T follicular helper cell (primary cell): ENCODE measurements around the gene KRT79.
"Not testable (repeated sequence)": the region's sequence is repeated elsewhere in the genome, so short reads cannot be mapped to it uniquely, and the experiment has no call there.

Experiments
- DNase-seq: peaks from one replicate; pipeline ENCODE4 v3.0.0-alpha.2; 2020; ENCODE audit warnings: low read depth
- total RNA-seq, 2 experiments: gene quantifications; one replicate each; lab custom pipeline; 2026; lab: John Stamatoyannopoulos, UW

KRT79 gene
- 0 reads per million in 2 experiments for total RNA-seq

- DNase-seq, result no peak
These were observed at the start of gene KRT79 for GRCh38 chr12:52833922-52834726. Gene KRT79, minus strand, starts transcription at chr12:52834311. Its CDS starts 51 bp downstream, at chr12:52834260.

GRCh38 chr12:52880499-52880898 lies 46.4 kb upstream of the KRT79 start:
- DNase-seq, result not testable (repeated sequence)

DNA sequence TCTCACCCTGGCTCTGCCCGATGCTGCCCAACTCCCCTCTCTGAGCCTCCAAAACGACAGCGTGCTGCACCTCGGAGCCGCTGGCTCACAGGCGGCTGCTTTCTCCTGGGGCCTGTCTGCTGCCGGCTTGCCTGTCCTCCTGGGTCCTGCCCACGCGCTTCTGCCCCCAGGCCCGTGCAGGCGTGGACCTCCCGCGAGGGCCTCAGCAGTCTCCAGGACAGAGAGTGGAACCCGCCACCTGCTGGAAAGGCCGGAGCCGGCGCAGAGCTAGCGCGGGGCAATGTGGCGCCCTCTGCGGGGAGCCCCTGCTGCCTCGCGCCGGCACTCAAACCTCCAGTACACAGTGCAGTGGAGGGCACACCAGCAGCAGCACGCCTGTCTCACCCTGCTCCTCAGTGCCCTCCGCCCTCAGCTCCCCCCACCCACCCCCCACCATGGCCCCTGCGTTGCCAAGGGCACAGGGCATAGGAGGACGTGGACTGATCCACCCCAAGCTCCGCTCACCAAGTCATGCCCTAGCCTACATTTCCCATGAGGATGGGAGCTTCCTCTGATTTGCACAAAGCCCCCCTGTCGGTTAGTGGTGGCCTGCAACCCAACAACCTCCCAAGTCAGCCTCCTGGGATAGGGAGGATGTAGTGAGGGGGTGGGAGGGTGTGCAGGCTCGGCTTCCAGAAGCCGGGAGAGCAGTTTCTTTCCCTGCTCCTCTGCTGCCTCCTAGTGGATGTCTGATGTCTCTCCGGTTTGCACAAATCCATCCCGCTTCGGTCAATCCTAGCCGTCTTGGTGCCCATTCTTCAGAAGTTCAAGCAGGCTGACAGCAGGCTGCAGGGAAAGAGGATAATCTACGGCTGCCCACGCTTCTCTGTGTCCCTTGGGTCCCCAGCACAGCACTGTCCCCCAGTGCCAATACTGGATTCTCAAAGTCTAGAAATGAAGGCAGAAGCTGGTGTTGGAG lies 45.6 kb upstream of the KRT79 start:
- DNase-seq, result peak; percentile 54

GRCh38 chr12:52878507-52879393 lies 44.6 kb upstream of the KRT79 start:
- DNase-seq, result no peak

GRCh38 chr12:52877242-52877641 lies 43.1 kb upstream of the KRT79 start:
- DNase-seq, result no peak

DNA sequence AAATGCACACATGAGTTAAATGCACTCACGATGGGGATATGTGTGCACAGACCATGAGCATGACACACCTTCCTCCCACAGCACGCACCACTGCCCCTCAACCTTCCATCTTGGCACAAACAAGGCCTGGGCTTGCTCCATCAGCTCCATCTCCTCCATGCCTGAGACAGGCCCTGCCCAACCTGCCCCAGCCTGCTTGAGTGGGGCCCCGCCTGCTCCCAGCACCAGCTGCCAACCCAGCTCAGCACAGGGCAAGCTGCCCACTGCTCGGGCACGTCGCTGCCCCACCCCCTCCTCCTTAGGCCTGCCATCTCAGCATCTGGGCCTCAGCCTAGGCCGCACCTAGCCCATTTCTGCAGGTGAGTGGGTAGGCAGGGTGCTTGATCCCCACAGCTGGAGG lies 42.3 kb upstream of the KRT79 start:
- DNase-seq, result no peak

- DNase-seq, result no peak
These were observed 40.7 kb upstream of the KRT79 start for GRCh38 chr12:52874573-52875435.

- DNase-seq, result peak; percentile 12
These were observed 39.9 kb upstream of the KRT79 start for GRCh38 chr12:52873832-52874572.

GRCh38 chr12:52873513-52873831 lies 39.4 kb upstream of the KRT79 start:
- no peak for DNase-seq

GRCh38 chr12:52872644-52873389 lies 38.7 kb upstream of the KRT79 start:
- no peak for DNase-seq

GRCh38 chr12:52871291-52872039 lies 37.4 kb upstream of the KRT79 start:
- no peak for DNase-seq

DNA sequence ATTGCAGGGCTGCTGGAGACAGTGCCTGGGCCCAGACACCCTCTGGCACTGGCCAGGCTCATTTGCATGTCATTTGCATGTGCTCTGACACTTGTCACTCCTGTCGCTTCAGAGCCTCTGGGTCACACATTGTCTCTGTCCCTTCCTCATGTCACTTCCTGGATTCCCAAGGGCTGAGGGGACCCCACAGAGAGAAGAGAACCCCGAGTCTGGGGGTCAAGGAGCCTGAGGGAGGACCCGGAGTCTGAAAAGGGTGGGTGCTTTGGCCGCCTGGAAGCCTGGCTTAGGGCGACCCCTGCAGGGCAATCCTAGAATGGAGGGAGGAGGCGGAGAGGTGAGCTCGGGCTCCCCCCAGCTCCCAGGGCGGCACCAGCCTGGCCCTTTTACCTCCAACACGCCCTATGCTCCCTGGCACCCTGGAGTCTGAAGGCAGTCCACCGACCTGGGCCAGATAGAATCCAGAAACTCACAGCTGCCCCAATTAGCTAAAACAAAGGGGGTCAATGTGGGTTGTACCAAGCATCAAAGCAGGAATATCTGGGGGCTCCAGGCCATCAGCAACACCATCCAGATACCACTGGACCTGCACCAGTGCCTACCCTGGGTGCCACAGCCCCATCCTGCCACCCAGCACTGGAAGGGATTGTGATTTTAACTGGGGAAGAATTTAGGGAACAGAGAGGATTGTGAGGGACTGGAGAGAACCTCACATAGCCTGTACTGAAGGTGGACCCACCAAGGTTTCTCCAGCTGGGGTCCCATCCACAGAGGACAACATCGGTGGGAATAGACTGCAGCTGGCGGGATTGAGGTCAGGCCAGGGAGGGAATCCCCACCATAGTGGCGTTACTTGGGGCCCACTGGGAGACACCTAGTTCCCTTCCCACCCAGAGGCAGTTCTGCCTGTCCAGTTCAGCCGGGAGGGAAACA lies 36.5 kb upstream of the KRT79 start:
- peak; percentile 59 for DNase-seq

GRCh38 chr12:52867642-52868041 lies 33.5 kb upstream of the KRT79 start:
- DNase-seq, result no peak

- no peak for DNase-seq
These were observed 33.0 kb upstream of the KRT79 start for GRCh38 chr12:52867152-52867551.

- no peak for DNase-seq
These were observed 31.2 kb upstream of the KRT79 start for GRCh38 chr12:52865090-52865944.

DNA sequence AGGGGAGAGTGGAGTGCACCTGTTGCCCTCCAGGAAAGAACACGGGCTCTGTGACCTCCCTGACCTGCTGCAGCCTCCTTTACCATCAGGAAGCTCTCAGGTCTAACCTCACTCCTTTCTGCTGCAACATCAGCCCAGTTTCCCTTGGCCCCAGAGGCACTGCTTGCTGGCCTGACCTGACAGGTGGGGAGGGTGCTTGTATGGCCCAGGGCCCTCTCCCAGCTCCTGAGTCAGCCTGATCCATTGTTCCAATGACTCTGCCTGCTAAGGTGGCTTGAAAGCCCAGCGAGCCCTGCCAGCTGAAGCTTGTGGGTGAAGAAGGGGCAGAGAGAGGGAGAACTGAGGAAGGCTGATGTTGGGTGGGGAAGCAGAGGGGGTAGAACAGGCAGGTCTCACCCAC lies 27.9 kb upstream of the KRT79 start:
- DNase-seq, result no peak

DNA sequence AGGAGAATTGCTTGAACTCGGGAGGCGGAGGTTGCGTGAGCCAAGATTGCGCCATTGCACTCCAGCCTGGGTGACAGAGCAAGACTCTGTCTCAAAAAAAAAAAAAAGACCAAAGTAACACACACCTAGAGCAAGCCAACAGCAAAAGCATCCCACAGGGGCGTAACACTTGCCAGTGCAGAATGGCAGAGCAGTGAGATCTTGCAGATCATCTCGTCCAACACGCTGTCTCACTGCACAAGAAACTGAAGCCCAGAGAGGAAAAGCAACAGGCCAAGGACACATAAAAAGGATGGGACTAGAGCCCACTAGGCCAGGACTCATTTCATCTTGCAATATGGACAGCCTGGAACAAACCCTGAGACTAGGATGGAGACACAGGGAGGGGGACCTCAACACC lies 27.4 kb upstream of the KRT79 start:
- DNase-seq, result no peak
